Measurements from ENCODE around the gene BEST1.

GRCh38 chr11:61954851-61955421 lies 4.8 kb downstream of the BEST1 start:
- TF ChIP-seq POLR2AphosphoS5 (IDR thresholded peaks at IDR 0.05; ENCODE audit: borderline replicate concordance, low read depth, low read length) (no peak), EZH2 (IDR thresholded peaks at IDR 0.05) (no peak)
